GM18505 (cell line): ENCODE measurements around the gene CFC1.
"Not testable (repeated sequence)": the region's sequence is repeated elsewhere in the genome, so short reads cannot be mapped to it uniquely, and the experiment has no call there.

Source experiments
- ATAC-seq: cut with Tn5 transposase; IDR thresholded peaks from one replicate; pipeline ENCODE4 v1.9.1; 2021; ENCODE audit not compliant: unreplicated experiment

CFC1 gene

GRCh38 chr2:130584726-130585125 lies 14.6 kb downstream of the CFC1 start:
- not testable (repeated sequence) for ATAC-seq

DNA sequence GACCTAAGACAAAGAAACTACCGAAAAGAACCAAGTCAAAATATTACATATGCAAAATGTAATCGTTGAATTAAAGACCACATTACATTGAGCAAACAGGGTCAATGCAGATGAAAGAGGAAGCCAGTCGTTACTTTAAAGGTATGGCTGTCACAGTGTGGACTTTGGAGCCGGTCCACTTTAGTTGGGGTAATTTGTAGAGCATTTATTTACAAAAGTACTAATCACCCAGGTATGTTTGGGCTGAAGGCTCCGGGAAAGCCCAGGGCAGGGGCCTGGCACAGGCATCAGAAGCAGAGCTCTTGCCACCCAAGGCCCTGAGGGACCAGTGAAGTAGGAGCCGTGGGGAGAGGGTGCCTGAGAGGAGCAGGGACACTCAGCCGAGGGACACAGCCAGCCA lies 15.8 kb downstream of the CFC1 start:
- not testable (repeated sequence) for ATAC-seq

DNA sequence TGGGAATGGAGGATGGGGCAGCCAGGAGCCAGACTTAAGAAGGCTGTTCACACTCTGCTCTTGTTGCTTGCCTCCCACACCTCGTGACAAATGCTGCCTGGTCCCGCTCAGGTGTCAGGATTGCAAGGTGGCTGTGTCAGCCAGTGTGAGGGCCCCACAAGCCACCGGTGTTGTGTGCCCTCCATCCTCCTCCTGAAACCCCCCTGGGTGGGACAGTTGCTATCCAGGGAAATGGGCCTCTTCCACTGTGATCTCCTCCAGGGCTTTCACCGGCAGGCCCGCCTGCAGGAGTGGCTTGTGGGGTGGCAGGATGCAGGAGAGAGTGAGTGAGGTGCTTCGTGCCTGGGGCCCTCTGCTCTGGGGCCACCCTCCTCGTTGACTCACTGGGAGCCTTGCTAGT lies 16.4 kb downstream of the CFC1 start:
- not testable (repeated sequence) for ATAC-seq

- not testable (repeated sequence) for ATAC-seq
These were observed 17.9 kb downstream of the CFC1 start for GRCh38 chr2:130581491-130581890.

DNA sequence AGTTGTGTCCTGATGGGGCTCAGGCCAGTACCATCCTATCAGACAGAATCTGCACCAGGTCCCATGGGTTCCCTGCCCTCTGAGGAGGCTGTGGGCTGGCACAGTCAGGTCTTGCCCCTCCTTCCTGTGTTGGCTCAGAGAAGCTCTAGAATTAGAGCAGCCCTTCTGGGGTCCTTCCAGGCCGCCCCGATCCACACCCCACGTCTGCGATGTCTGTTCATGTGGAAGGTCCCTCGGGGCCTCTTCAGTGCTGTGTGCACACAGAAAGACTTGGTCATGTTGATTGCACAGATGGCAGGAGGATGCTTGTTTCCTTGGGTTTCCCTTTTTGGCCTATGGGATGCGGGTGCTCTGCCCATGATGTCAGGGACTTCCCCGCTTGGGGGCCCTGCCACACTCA lies 20.3 kb downstream of the CFC1 start:
- ATAC-seq, result not testable (repeated sequence)

DNA sequence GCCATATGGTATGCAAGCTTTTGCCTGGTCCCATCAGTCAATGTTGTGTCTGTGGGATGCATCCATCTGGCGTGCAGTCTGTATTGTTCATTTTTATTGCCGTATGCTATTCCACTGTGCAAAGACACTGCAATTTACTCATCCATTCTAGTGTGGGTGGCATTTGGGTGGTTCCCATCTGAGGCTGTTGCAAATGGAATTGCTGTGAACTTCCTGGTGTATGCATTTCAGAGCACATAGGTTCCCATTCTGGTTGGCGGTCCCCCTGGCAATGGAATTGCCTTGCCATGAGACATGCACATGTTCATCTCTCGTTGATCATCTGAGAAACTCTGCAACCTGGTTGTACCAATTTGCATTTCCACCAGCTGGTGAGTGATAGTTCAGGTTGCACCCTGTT lies 21.8 kb downstream of the CFC1 start:
- not testable (repeated sequence) for ATAC-seq

DNA sequence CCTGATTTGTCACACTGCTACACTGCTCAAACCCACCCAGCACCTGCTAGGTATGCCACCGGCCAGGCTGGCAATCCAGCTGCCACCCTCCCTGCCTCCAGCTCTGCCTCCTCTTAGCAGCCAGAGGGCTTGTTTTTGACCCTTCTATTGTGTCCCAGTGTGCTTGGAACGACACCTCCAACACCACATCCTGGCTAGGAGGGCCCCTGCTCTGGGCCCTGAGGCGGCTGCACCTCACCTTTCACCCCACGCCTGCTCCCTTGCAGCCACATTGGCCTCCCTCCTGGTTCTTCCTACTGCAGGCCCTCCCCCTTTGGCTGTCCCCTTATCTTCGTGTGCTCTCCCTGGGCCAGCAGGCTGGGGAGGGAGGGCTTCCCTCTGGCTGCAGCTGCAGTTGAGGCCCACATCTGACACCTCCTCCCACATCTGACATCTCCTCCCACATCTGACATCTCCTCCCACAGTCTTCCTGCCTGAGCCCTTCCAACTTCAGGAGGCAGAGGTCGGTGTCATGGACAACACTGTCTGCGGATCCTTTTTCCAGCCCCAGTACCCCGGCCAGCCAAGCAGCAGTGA lies 23.1 kb downstream of the CFC1 start:
- not testable (repeated sequence) for ATAC-seq

GRCh38 chr2:130574230-130574629 lies 25.1 kb downstream of the CFC1 start:
- ATAC-seq, result not testable (repeated sequence)

- not testable (repeated sequence) for ATAC-seq
These were observed 27.4 kb downstream of the CFC1 start for GRCh38 chr2:130571929-130572328.

- not testable (repeated sequence) for ATAC-seq
These were observed 33.2 kb downstream of the CFC1 start for GRCh38 chr2:130566165-130566564.

GRCh38 chr2:130556441-130556840 lies 42.9 kb downstream of the CFC1 start:
- ATAC-seq, result not testable (repeated sequence)

DNA sequence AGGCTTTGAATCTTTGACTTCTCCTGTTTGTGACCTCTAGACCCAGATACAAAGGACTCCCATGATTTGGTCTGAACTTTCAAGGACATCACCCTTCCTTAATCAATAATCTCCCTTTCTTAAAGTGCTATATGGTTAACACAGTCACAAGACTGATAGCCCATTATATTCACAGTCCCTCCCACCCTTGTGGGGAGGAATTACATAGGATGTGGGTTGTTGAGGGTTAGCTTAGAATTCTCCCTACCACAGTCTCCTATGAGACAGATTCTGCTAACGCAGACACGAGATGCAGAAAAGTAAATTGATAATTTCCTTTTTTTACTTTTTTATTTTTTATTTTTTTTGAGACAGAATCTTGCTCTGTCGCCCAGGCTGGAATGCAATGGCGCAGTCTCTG lies 45.2 kb downstream of the CFC1 start:
- not testable (repeated sequence) for ATAC-seq

DNA sequence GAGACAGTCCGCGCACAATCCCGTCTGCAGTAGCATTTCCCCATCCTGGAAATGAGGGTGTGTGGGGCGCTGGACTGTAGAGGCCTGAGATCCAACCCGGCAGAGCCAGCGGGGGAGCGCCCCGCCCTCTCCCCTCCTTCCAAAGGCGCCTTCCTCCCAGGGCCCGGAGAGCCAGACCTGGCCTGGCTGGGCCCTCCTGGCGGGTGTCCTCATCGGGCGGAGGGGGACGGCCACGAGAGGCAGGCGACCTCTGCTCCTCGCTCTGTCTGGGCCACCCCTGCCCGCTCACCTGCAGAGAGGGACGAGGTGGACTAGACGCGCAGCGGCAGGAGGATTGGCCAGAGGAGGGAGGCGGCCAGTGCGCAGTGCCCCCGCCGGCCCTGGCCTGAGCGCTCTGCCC lies 49.9 kb downstream of the CFC1 start:
- ATAC-seq, result not testable (repeated sequence)

DNA sequence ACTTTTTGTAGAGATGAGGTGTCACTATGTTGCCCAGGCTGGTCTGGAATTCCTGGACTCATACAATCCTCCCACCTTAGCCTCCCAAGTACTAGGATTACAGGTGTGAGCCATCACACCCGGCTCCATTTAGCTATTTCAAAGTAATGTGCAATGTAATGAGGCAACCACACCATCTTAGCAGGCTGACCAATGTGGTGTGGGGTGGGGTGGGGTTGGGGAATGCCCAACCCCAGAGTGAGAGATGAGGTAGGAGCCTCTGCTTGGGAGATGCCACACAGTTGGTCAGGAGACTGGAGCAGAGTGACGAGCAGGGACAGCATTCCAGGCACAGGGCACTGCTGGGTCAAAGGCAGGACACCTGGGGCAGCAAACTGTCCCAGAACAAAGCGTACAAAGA lies 51.0 kb downstream of the CFC1 start:
- ATAC-seq, result not testable (repeated sequence)

DNA sequence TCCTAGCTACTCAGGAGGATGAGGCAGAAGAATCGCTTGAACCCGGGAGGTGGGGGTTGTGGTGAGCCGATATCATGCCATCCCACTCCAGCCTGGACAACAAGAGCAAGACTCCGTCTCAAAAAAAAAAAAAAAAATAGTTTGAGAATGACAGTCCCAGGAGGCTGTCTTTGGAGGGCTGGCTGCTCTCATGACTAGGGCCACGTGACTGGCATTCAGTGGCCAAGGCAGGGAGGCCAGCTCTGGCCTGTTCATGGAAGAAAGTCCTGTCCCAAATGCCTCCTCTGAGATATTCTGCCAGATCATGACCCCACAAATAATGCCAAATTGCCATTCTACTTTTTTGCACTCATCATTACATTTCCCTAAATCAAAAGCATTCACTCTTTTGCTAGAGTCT lies 54.4 kb downstream of the CFC1 start:
- ATAC-seq, result not testable (repeated sequence)

- not testable (repeated sequence) for ATAC-seq
These were observed 55.4 kb downstream of the CFC1 start for GRCh38 chr2:130543785-130544528.

DNA sequence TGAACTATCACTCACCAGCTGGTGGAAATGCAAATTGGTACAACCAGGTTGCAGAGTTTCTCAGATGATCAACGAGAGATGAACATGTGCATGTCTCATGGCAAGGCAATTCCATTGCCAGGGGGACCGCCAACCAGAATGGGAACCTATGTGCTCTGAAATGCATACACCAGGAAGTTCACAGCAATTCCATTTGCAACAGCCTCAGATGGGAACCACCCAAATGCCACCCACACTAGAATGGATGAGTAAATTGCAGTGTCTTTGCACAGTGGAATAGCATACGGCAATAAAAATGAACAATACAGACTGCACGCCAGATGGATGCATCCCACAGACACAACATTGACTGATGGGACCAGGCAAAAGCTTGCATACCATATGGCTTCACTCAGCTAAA lies 56.6 kb downstream of the CFC1 start:
- not testable (repeated sequence) for ATAC-seq
